HG03558 (cell line): Measurements from ENCODE around the gene SELENOP.
"Not testable (repeated sequence)": the region's sequence is repeated elsewhere in the genome, so short reads cannot be mapped to it uniquely, and the experiment has no call there.

ENCODE experiments used
- ATAC-seq: cut with Tn5 transposase; IDR thresholded peaks from one replicate; pipeline ENCODE4 v1.9.1; 2021; ENCODE audit warnings: moderate number of reproducible peaks; ENCODE audit not compliant: unreplicated experiment; ENCODE audit errors: extremely low read depth

Gene SELENOP

GRCh38 chr5:42828671-42829070 is 17.0 kb upstream of the SELENOP start:
- no peak for ATAC-seq

- no peak for ATAC-seq
Measured at GRCh38 chr5:42826757-42827515, 15.2 kb upstream of the SELENOP start.

GRCh38 chr5:42825422-42826148 is 13.9 kb upstream of the SELENOP start:
- ATAC-seq = no peak

- ATAC-seq = no peak
Measured at GRCh38 chr5:42824347-42824976, 12.8 kb upstream of the SELENOP start.

- ATAC-seq = no peak
Measured at GRCh38 chr5:42822548-42822947, 10.9 kb upstream of the SELENOP start.

- ATAC-seq = no peak
Measured at GRCh38 chr5:42819745-42820144, 8.1 kb upstream of the SELENOP start.

GRCh38 chr5:42816546-42816945 is 4.9 kb upstream of the SELENOP start:
- not testable (repeated sequence) for ATAC-seq

- no peak for ATAC-seq
Measured at GRCh38 chr5:42813533-42813932, 1.8 kb upstream of the SELENOP start.

- ATAC-seq = no peak
Measured at GRCh38 chr5:42812620-42813019, 928 bp upstream of the SELENOP start.

GRCh38 chr5:42810834-42811590 is 680 bp downstream of the SELENOP start:
- ATAC-seq = no peak

GRCh38 chr5:42808888-42809611 is 2.6 kb downstream of the SELENOP start:
- ATAC-seq = no peak

GRCh38 chr5:42807722-42808447 is 3.8 kb downstream of the SELENOP start:
- no peak for ATAC-seq

GRCh38 chr5:42806701-42807262 is 4.9 kb downstream of the SELENOP start:
- ATAC-seq = no peak

- ATAC-seq = no peak
Measured at GRCh38 chr5:42806004-42806700, 5.5 kb downstream of the SELENOP start.

- ATAC-seq = no peak
Measured at GRCh38 chr5:42804717-42805339, 6.9 kb downstream of the SELENOP start.

GRCh38 chr5:42801516-42802166 is 10.1 kb downstream of the SELENOP start:
- no peak for ATAC-seq

GRCh38 chr5:42800748-42801330 is 10.9 kb downstream of the SELENOP start:
- ATAC-seq = no peak
